ENCODE data around the gene TSHZ1. TPM values are rescaled to one million over a fixed set of nuclear protein-coding genes. Genes with fewer than 3 reads are reported as not detected.
A peak's percentile ranks its signal among the peaks of the same experiment; 100 is the strongest.

TSHZ1 gene
- total RNA-seq, 3 donors from 2014 or later, result 22.7 to 66.6 (median 36.9) TPM

DNA sequence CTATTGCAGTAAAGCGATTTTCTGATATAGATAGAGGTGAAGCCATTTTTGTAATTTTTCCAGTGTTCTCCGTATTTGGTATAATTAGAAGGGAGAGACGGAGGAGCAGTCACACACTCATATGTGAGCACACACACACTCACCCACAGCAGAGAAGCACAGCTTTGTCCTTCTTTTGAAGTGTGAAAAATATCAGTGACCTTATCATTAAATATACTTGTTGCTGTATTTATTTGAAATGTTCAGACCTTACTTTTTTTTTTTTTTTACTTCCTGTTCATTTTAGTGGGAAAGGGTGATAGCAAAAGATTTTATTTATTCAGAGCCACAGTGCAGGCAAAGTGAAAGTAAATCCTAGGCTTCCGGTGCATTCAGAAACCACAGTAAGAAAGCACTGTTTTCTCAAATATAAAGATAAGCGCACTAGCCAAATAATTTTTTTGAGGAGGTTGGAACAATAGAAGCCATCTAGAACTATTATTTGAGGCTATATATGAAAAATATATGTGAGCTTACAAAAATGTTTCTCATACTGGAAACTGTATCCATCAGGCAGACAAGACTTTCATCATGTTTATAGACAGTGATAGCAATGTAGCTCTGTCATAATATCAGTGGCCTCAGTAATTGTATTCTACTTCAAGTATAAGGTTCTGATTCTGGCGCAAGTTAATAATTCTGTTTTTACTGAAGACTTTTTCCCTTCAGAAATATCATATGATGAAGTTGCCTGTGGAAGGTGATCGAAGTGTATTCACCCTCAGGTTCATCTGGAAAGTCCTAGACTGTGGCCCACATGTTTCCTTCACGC is 37.2 kb downstream of the TSHZ1 start:
- intact Hi-C loops (cut with DNase I, micrococcal nuclease), result no loop called here
- H3K36me3 ChIP-seq (ENCODE audit: low read depth), result no peaks in the 10 kb centered on the region
- peak; percentile 67 for ATAC-seq
- no peak overlapping the region for H3K4me3 ChIP-seq
- H3K4me1 ChIP-seq (ENCODE audit: low read depth), result no peaks in the 10 kb centered on the region
- TF ChIP-seq, protein P1, sequence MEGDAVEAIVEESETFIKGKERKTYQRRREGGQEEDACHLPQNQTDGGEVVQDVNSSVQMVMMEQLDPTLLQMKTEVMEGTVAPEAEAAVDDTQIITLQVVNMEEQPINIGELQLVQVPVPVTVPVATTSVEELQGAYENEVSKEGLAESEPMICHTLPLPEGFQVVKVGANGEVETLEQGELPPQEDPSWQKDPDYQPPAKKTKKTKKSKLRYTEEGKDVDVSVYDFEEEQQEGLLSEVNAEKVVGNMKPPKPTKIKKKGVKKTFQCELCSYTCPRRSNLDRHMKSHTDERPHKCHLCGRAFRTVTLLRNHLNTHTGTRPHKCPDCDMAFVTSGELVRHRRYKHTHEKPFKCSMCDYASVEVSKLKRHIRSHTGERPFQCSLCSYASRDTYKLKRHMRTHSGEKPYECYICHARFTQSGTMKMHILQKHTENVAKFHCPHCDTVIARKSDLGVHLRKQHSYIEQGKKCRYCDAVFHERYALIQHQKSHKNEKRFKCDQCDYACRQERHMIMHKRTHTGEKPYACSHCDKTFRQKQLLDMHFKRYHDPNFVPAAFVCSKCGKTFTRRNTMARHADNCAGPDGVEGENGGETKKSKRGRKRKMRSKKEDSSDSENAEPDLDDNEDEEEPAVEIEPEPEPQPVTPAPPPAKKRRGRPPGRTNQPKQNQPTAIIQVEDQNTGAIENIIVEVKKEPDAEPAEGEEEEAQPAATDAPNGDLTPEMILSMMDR (IDR thresholded peaks at IDR 0.05), result no peak
- DNase-seq, result peak in 1 of 3 donors; percentile 35
- no peaks in the 10 kb centered on the region for H3K9me3 ChIP-seq

DNA sequence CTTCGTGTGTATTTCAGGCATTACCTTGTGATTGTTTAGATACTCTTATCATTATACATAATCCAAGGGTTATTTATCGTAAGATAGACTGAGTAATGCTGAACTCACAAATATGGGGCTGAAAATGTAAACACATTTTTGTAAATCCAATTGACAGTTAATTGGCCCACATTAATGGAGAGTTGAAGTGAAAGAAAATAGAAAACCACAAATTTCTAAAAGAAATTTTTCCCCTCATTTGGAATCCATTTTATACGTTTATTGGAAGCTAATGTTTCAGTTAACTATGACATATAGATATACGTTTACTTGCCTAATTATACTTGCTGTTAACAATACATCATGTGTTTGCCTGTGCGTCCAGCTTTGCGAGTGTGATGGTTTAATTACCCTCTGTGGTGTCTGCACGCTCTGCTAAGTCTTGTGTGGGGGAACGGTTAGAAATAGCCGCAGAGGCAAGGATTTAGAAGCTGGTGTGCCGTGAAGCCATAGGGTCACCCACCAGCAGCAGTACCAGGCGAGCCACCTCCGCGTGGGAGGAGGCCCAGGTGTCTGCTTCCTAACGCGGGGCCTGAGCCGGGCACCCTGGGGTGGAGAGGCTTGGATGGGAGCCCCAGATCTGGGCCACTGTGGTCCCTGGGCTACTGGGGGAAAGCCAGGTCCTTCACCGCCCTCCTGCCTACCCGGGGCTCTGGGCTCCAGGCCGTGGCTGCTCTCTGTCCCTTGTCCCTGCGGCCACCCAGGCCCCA is 38.0 kb downstream of the TSHZ1 start:
- H3K4me1 ChIP-seq (ENCODE audit: low read depth), result no peaks in the 10 kb centered on the region

DNA sequence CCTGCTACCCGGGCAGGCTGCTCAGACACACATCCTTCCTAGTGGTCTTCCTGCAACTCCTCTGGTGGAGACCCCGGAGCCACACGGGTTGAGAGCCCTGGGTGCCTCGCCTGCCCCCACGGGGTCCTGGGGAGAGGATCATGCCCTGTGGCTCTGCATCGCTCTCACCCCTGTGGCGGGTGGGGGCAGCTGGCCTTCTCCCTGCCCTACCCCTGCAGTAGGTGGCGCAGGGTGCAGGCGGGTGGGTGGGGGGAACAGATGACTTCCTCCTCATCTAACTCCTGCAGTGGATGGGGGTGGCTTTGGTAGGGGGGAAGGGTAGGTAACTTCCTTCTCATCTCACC is 38.5 kb downstream of the TSHZ1 start:
- intact Hi-C loops (cut with DNase I, micrococcal nuclease), result no loop called here

More for the DNA sequence above, 38.0 kb downstream of the TSHZ1 start:
- TF ChIP-seq, protein P1 (IDR thresholded peaks at IDR 0.05), result no peak
- intact Hi-C loops (cut with DNase I, micrococcal nuclease), result no loop called here
- Histone ChIP-seq H3K36me3 (ENCODE audit: low read depth) (no peaks in the 10 kb centered on the region), H3K4me3 (no peak overlapping the region), H3K9me3 (no peaks in the 10 kb centered on the region)
- DNase-seq (no peak), ATAC-seq (no peak)

DNA sequence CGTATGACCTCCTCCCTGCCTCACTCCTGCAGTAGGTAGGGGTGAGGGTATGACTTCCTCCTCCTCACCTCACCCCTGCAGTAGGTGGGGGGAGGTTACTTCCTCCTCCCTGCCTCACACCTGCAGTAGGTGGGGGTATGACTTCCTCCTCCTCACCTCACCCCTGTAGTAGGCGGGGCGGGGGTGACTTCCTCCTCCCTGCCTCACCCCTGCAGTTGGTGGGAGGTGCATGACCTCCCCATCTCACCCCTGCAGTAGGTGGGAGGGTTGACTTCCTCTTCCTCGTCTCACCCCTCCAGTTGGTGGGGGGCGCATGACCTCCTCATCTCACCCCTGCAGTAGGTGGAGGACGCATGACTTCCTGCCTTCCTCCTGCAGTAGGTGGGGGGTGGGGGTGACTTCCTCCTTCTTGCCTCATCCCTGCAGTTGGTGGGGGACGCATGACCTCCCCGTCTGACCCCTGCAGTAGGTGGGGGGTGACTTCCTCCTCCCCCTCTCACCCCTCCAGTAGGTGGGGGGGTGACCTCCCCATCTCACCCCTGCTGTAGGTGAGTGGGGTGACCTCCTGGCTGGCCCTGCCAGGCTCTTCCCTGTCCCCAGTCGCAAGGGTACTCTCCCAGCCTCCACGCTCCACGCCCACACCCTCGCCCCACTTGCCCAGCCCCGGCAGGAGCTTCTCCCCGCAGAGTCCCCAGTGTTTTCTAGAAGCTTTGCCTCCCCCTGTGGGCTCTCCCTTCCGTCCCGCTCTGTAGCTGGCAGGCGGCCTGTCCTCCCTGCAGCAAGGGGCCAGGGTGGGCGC is 39.3 kb downstream of the TSHZ1 start:
- Histone ChIP-seq H3K9me3 (no peaks in the 10 kb centered on the region), H3K36me3 (ENCODE audit: low read depth) (no peaks in the 10 kb centered on the region), H3K4me3 (no peak overlapping the region), H3K4me1 (ENCODE audit: low read depth) (no peaks in the 10 kb centered on the region)
- DNase-seq, result no peak
- TF ChIP-seq, protein P1 (IDR thresholded peaks at IDR 0.05), result no peak
- ATAC-seq, result peak; percentile 41
- intact Hi-C loops (cut with DNase I, micrococcal nuclease), result no loop called here

More for the DNA sequence above, 38.5 kb downstream of the TSHZ1 start:
- DNase-seq (no peak), ATAC-seq (no peak)
- Histone ChIP-seq H3K9me3 (no peaks in the 10 kb centered on the region), H3K36me3 (ENCODE audit: low read depth) (no peaks in the 10 kb centered on the region), H3K4me1 (ENCODE audit: low read depth) (no peaks in the 10 kb centered on the region), H3K4me3 (no peak overlapping the region)
- TF ChIP-seq, protein P1 (IDR thresholded peaks at IDR 0.05), result no peak

DNA sequence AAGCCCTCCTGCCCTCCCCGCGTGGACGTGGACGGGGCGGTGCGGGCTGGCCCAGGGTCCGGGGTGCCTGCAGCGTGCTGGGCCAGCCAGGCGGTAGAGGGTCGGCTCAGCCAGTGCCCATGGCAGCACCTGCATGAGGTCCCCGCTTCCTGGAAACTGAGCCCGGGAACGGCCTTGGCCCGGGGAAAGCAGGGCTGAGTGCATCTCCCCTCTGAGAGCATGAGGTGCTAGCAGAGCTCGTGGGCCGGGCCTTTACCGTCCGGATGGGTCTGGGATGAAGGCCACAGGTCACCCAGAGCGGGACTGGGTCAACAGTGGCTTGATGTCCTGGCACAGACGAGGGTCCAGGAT is 39.8 kb downstream of the TSHZ1 start:
- TF ChIP-seq, protein P1 (IDR thresholded peaks at IDR 0.05), result no peak
- H3K4me1 ChIP-seq (ENCODE audit: low read depth), result no peaks in the 10 kb centered on the region
- no peak overlapping the region for H3K4me3 ChIP-seq
- no peak for DNase-seq
- H3K9me3 ChIP-seq, result no peaks in the 10 kb centered on the region
- ATAC-seq, result peak; percentile 4
- no peaks in the 10 kb centered on the region for H3K36me3 ChIP-seq (ENCODE audit: low read depth)
- intact Hi-C loops (cut with DNase I, micrococcal nuclease), result no loop called here

Measured in mucosa of descending colon (tissue), 3 donors.